HEK293 (cell line): Measurements from ENCODE around the gene RNPS1.

Experiments
- CTCF ChIP-seq: fragments of 450-650 bp; formaldehyde crosslinking; IDR thresholded peaks from 2 replicates; pipeline ENCODE4 v1.5.1; 2016; ENCODE audit warnings: missing biosample characterization, missing genetic modification characterization
- TCF7L2 ChIP-seq: IDR thresholded peaks from 2 replicates; pipeline ENCODE4 v1.6.1; 2011; ENCODE audit warnings: low read depth, mild to moderate bottlenecking, inconsistent platforms, low read length, moderate library complexity, borderline replicate concordance
- ZNF121 ChIP-seq: fragments of 450-650 bp; formaldehyde crosslinking; IDR thresholded peaks from 2 replicates; pipeline ENCODE4 v1.5.1; 2016; ENCODE audit warnings: missing biosample characterization, missing genetic modification characterization

- TF ChIP-seq ZNF121 (tag by site-specific recombination) (no peak), CTCF (no peak), TCF7L2 (no peak)
Measured at GRCh38 chr16:2299121-2299914, 31.4 kb upstream of the RNPS1 start.
